GM12864 (cell line): Measurements from ENCODE around the gene TMX1.

ENCODE experiments used
- DNase-seq: peaks from one replicate; pipeline ENCODE4 v3.0.0-alpha.2; 2011; ENCODE audit warnings: low read depth
- H3K4me3 ChIP-seq: 2 replicates; pipeline ENCODE4 v1.5.1; 2011; ENCODE audit warnings: mild to moderate bottlenecking, low read depth, low read length, control low read depth
- TF ChIP-seq, protein P1 (sequence below): IDR thresholded peaks from 2 replicates; pipeline ENCODE4 v1.5.1; 2011; ENCODE audit warnings: low read depth, mild to moderate bottlenecking, moderate library complexity, low read length, control low read depth, inconsistent platforms; ENCODE audit errors: missing control alignments

TMX1 gene

DNA sequence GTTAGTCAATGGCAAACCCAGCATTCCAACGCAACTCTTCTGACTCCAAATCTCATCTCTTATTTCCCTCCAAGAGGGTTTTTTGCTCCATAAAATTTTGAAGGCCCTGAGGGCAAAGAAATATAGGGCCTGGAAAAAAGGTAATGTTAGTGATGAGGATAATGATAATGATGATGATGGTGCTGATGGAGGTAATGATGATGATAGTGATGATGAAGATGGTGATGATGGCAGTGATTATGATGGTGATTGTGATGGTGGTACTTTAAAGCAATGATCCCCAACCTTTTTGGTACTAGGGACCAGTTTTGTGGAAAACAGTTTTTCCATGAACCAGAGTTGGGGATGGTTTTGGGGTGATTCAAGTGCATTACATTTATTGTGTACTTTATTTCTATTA is 50.1 kb downstream of the TMX1 start:
- no peak overlapping the region for H3K4me3 ChIP-seq
- DNase-seq: no peak
- TF ChIP-seq, protein P1, sequence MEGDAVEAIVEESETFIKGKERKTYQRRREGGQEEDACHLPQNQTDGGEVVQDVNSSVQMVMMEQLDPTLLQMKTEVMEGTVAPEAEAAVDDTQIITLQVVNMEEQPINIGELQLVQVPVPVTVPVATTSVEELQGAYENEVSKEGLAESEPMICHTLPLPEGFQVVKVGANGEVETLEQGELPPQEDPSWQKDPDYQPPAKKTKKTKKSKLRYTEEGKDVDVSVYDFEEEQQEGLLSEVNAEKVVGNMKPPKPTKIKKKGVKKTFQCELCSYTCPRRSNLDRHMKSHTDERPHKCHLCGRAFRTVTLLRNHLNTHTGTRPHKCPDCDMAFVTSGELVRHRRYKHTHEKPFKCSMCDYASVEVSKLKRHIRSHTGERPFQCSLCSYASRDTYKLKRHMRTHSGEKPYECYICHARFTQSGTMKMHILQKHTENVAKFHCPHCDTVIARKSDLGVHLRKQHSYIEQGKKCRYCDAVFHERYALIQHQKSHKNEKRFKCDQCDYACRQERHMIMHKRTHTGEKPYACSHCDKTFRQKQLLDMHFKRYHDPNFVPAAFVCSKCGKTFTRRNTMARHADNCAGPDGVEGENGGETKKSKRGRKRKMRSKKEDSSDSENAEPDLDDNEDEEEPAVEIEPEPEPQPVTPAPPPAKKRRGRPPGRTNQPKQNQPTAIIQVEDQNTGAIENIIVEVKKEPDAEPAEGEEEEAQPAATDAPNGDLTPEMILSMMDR: no peak

DNA sequence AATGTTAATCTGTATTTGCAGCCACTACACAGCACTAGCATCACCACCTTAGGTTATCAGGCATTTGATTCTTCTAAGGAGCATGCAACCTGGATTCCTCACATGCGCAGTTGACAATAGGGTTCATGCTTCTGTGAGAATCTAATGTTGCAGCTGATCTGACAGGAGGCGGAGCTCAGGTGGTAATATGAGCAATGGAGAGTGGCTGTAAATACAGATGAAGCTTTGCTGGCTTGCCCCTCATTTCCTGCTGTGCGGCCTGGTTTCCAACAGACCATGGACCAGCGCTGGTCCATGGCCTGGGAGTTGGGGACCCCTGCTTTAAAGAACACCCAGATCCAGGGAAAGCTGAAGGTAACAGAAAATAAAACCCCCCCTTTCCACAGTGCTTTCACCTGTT is 51.0 kb downstream of the TMX1 start:
- no peak overlapping the region for H3K4me3 ChIP-seq
- TF ChIP-seq, protein P1: no peak
- no peak for DNase-seq

DNA sequence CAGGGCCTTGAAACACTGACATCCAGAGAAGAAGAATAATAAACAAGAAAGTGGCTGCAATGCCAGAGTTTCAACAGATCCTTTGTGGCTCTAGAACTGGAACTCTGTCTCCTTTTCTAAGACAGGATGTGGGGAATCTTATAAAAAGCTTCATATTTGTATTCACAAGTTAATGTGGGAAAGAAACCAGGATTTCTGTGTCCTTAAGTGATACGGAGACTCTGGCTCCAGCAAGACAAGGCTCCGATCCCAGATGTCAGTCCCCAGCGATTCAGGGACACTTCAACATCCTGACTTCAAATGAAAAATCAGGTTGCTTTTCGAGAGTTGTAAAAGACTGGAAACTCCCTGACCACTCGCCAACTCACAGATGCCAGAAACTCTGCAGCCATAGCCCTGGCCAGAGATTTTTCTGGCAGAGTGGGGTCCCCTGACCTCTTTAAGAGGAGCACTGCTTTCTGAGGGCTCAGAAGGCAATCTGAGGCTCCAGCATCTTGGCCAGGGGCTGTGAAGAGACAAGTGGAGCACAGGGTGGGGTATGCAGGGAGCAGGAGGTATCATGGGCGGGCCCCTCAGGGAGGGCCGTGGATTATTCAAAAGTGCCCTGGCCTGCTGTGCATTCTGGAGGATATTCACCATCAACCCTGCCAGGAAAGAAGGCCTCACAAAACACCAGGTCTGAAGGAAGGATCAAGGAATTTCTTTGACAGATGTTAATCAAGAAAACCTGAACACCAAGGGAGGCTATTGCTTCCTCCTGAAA is 53.3 kb downstream of the TMX1 start:
- no peak for DNase-seq
- H3K4me3 ChIP-seq: no peak overlapping the region
- TF ChIP-seq, protein P1: no peak

DNA sequence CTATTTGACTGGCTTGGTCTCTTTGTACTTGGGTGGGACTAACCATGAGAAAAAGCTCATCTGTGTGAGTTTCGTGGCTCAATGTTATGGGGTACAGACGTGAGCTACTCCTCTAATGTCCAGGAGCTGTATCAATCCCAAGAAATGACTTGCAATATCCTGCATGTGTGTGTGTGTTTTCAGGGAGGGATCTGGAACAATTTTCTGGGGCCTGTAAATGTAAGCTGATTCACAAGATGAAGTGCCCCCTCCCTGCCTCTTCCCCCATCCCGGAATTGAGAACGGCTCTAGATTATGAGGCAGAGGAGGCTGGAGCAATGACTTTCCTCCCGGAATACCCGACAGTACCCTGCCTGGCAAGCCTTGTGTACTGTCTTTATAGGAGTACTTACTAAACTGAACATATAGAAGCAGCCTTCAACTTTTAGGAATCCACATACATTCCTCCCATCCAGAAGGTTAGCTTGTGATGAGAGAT is 53.9 kb downstream of the TMX1 start:
- H3K4me3 ChIP-seq: no peak overlapping the region
- DNase-seq: no peak
- TF ChIP-seq, protein P1: no peak

DNA sequence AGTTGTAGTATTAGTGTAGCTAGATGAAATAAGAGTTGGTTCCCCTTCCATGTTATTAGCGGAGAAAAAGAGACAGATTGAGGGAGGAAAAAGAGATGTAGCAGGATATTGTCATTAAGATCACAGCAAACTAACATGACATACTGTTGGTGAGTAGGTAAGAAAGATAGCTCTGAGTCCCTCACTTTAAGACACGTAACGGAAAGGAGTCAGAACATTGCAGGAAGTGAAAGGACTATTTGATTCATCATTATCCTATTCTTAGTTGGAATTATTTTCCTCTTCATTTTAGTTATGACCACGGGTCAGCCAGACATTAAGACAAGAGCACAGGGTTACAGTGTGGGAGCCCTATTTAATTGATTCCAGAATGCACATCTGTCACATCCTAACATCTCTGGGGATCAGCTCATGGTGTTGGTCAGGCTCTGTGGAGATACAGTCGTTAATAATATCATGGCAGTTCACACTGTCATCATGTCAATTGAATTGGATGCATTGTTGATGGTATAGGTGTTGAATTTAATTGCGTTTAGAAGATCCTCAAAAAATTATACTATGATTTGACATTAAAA is 55.0 kb downstream of the TMX1 start:
- no peak overlapping the region for H3K4me3 ChIP-seq
- DNase-seq: no peak
- TF ChIP-seq, protein P1: no peak

DNA sequence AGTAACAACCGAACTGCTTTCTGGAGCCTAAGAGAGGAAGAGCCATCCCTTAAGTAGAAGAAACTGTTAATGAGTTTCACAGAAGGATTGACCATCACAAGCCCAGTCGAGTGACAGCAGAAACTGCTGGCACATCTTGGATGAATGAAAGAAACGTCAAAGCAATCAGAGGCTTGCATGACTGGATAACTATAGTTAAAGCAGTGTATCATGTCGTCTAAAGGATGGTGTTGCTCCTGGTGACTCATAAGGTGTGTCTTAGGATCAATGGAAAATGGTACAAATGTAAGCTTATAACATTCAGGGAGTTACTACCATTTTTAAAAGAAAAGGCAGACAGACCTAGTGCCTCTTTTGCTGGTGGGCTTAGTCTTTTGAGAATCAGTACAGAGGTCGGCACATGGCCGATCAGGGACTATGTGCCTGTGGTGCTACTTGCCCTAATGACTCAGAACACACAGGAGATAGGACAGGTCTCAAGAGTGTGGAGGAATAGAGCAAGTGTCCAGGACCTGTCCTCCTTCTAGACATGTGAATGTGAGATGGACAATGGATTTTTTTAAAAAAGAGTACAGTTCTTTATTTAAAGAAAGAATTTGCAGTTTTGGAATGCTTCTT is 55.7 kb downstream of the TMX1 start:
- no peak overlapping the region for H3K4me3 ChIP-seq
- TF ChIP-seq, protein P1: no peak
- no peak for DNase-seq
